ENCODE data around the gene RBMS3.
"Not testable (repeated sequence)": the region's sequence is repeated elsewhere in the genome, so short reads cannot be mapped to it uniquely, and the experiment has no call there.

Gene RBMS3

DNA sequence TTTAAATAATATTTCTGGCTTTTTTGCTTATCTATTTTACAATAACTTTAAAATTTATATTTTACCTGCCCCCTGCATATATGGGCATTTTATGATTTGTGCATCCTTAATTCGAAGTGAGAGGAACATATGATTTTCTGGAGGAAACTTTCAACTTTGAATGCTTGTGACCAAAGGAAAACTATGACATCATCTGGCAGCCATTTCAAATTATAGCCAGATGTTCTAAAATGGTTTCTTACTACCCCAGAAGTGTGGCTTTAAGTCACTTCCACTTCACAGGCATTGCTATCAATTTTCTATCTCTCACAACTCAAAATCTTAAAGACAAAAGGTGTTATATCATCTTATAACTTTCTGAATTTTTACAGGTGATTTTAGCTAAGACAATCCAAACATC lies 508.8 kb downstream of the RBMS3 start:
- DNase-seq (ENCODE audit: low read depth) = no peak

DNA sequence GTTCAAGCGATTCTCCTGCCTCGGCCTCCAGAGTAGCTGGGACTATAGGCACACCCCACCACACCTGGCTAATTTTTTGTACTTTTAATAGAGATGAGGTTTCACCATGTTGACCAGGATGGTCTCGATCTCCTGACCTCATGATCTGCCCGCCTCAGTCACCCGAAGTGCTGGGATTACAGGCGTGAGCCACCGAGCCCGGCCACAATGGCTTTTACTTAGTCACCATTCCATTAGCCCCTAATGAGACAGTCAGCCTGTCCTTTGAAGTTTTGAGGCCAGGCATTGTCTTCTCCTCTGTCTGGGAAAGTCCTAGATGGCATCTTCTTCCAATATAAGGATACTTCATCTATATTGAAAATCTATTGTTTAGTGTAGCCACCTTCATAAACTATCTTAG lies 515.9 kb downstream of the RBMS3 start:
- no peak for DNase-seq (ENCODE audit: low read depth)

DNA sequence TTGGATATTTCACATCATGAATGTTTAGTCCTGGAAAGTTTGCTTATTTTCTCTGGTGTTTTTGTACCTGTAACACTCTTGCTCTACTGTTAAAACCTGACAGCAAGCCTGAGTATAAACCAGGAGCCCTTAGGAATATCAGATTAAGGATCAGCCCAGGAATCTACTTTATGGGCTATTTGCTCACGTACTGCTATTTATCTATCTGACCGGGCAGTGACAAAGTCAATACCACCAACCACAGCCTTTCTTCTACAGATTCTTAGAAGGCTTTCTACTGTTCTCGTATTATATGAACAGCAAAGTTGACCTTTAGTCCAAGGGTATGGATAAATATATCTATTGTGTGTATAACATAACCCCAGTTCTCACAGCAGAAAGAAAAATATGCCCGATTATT lies 521.2 kb downstream of the RBMS3 start:
- DNase-seq (ENCODE audit: low read depth) = no peak

DNA sequence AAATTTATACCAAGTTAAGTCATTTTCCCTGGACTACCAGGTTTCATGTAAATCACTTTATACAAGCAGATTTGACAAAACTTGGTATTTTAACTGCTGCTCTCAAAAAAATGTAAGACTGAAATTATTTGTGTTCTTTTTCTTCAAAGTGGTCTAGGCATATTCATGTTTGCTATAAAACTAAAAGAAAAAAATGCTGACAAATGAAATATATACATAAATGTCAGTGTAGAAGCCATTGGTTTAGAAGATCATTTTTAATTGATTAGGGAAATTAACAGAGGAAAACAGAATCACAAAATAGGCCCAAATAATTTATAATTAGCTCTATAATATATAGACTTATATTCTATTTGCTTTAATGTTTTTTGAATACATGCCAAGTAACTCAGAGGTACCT lies 523.2 kb downstream of the RBMS3 start:
- no peak for DNase-seq (ENCODE audit: low read depth)

DNA sequence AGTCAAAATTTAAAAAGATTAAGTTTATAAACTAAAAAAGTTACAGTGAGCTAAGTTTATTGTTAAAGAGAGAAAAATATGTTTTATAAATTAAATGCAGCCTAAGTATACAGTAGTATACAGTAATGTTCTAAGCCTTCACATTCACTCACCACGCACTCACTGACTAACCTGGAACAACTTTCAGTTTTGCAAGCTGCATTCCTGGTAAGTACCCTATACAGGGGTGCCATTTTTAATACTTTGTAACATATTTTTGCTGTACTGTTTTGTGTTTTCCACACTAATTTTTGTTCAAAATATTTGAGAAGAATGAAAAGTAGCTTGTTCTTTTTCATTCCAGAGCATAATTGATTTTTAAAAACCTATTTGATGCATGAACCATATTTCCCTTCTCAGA lies 524.9 kb downstream of the RBMS3 start:
- DNase-seq (ENCODE audit: low read depth) = no peak

DNA sequence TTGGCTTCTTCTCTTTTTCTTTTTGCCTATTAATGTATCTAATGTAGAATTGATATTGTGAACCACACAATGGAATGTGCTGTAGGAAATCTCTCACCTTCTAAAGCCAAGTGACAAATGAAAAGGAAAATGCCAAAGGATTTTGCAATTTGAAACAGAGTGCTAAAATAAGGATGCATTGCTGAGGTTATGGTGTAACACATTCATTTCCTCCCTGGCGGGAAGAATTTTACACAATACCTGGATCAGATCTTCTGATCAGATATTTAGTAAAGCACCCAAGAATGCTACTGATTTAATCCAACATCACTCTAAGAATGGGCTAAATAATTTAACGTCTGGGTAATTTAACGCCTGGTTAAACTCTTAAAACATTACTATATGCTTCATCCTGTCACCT lies 527.5 kb downstream of the RBMS3 start:
- DNase-seq (ENCODE audit: low read depth) = not testable (repeated sequence)

DNA sequence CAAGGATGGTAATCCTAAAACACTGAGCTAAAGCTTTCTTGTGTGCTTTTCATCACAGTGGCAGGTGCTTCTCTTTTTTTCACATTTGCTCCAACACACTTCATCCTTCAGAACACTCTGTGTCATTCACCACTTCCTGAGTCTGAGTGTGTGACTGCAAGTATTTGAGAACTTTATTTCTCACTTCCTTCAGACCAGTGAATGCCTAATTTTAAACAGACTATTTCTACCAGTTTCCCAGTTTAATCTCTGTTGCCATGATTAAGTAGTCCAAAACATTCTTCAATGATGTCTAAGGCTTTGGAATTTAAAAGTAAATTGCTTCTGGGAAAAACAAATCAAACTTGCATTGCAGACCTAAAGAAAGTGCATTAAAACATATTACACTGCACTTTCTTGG lies 541.2 kb downstream of the RBMS3 start:
- no peak for DNase-seq (ENCODE audit: low read depth)

DNA sequence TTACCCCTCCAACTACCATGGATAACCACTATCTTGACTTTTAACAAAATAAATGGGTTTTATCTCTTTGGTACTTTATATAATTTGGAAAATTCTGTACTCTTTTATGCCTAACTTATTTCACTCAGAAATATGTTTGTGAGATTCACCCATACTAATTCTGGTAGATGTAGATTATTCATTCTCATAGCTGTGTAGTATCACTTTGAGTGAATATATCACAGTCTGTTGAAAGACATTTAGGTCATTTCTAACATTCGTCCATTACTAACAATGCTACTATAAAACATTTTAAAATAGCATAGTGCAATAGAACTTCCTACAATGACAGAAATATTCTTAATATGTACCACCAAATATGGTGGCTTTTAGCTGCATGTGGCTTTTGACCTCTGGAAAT lies 542.4 kb downstream of the RBMS3 start:
- DNase-seq (ENCODE audit: low read depth) = no peak

DNA sequence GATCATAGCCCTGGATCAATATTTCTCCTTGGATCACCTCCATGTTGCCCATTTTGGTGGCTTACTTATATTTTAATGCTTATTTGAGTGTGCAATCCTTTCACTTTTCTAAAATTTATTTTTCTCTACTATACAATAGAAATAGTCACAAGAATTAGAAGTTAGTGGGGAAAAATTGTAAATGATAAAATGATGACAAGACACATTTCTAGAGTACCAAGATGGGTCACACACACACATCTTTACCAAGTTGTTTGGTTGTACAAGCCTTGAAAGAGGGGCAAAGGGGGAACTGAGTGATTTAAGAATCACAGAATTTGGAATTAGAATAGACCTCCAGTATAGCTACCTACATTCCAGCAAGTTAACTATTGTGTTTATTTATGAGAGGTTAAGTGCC lies 545.8 kb downstream of the RBMS3 start:
- DNase-seq (ENCODE audit: low read depth) = no peak

DNA sequence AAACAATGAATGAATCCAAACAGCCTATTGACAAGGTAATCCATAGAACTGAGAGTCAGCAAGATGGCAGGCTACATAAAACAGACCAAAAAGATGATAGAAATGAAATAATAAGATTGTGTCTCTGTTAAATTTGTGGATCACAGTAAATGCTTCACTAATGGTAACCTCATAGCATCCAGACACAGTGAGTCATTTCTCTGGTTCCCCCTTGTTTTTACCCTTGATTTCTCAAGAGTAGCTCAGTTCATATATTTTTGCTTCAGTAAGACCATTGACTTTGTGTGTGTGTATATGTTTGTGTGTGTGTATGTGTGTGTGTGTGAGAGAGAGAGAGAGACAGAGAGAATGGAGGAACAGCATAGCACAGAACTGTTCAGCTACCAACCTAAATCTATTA lies 546.9 kb downstream of the RBMS3 start:
- no peak for DNase-seq (ENCODE audit: low read depth)

DNA sequence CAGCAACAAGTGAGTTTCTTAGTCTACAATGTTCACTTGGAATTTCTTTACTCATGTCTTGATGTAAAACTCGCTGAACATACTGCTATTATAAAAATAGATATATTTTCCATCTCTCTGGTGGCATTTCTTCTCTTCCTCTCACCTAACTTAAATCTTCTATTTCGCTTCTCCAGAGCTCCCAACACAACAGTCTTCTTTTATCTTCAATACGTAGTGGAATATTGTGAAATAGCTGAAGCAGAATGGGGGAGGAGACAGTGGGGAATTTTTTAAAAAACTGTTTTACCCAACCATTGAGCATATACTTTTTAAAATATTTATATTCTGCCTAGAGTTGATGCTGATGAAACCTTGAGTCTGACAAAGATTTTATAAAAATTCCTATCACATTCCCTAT lies 548.5 kb downstream of the RBMS3 start:
- DNase-seq (ENCODE audit: low read depth) = no peak

DNA sequence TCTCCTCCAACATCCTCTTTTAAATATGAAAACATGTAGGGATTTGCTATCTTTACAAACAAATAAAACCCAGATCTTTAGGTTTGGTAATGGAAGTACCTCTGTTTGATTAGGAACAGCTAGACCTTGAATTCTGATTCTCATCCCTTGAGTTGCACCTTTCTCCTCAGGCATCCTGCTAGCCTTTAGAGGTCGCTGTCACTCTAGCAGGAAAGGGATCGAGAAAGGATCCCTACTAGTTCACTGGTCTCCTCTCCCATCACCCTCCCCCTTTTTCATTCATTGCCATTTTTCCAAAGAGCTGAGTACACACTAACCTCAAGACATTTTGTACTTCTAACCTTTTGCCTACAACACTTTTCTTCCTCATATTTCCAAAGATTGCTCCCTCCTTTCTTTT lies 569.8 kb downstream of the RBMS3 start:
- no peak for DNase-seq (ENCODE audit: low read depth)

DNA sequence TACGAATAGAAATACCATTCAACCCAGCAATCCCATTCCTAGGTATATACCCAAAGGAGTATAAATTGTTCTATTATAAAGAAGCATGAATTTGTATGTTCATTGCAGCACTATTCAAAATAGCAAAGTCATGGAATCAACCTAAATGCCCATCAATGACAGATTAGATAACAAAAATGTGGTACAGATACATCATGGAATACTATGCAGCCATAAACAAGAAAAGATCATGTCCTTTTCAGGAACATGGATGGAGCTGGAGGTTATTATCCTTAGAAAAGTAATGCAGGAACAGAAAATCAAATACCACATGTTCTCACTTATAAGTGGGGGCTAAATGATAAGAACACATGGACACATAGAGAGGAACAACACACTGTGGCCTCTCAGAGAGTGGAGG lies 571.9 kb downstream of the RBMS3 start:
- no peak for DNase-seq (ENCODE audit: low read depth)

DNA sequence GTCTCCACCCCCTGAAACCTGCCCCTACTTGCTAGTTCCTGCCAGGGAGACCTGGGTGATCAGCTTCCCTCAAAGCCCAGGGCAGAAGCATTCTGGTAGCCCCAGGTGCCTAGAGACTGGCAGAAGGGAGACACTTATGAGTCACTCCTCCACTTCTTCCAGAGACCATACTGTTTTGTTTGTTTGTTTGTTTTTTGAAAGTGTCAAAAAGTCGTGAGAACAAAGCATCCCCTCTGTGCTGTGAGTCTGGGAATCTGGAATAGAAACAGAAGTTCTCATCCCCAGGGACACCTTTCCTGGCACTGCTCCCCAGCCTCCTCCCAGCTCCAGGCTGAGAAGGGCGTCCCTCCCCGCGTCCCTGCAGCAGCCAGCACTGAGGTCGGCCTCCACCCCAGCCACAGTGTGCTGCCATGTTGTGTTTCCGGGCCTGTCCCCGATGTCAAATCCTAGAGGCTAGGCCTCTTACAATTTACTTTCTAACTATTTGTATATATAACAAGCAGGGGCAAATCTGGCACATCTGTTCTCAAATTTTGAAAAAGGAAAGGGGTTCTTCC lies 573.0 kb downstream of the RBMS3 start:
- no peak for DNase-seq (ENCODE audit: low read depth)

DNA sequence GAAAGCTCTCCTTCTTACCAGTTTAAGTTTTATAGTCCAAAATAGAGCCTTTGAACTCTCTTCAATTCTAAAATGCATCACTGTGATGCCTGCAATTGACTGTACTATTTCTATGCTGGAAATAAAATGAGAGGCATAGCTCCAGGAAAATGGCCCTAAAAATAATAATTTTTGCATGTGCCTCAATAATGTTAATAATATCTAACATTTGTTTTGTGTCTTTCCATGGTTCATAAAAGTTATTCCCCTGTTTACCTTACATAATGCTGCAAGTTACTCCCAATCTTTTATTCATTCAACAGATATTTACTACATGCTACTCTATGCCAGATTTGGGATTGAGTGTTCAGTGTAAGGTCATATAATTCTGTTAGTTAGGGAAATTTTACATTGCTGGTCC lies 574.0 kb downstream of the RBMS3 start:
- DNase-seq (ENCODE audit: low read depth) = no peak

DNA sequence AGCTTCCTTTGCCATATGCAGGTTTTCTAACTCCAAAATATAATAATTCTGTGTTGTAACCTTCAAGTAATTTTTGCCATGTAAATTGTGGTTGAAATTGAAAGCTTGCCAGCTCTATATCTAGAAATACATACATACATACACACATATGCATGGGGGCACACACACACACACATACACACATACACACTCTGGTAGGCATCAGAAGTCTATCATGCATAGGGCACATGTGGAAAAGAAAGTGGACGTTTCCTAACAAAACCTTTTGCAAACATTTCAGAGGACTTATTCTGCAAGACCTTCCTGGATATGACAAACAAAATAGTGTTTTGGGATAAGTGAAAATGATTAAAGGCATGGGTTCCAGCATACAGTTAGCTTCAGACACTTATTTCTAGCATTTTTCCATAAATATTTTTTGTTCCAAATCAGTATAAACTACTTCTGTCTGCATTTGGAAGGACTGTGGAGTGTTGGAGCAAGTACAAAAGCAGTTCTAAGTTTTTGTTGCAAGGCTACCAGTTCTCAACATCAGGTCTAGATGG lies 578.9 kb downstream of the RBMS3 start:
- no peak for DNase-seq (ENCODE audit: low read depth)

DNA sequence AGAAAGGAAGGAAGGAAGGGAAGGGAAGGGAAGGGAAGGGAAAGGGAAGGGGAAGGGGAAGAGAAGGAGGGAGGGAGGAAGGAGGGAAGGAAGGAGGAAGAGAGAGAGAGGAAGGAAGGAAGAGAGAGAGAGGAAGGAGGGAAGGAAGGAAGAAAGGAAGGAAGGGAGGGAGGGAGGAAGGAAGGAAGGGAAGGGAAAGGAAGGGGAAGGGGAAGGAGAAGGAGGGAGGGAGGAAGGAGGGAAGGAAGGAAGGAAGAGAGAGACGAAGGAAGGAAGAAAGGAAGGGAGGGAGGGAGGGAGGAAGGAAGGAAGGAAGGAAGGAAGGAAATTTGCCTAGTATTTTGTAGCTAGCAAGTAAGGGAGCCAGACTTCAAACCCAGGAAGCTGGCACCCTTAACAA lies 583.9 kb downstream of the RBMS3 start:
- DNase-seq (ENCODE audit: low read depth) = no peak

DNA sequence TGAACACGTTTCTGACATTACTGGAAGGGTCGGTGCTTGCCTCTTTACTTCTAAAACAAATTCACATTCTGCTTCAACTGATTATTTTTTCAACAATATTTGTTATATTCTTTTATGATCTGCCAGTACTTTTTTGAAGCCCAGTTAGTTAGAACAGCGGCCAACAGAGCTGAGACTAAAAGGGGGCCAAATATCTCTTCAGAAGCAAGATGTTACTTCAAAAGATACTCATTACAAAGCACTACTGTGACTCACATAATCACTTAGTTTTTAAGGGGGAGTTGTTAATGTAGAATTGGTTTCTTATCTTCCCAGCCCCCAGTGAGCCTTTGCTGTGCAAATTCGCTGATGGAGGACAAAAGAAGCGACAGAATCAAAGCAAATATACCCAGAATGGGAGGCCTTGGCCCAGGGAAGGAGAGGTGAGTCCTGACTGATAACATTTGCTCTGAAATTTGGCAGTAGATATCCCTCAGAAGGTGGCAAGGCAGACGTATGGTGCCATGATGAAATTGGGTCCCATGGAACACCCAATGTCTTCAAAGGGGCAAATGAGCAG lies 587.8 kb downstream of the RBMS3 start:
- DNase-seq (ENCODE audit: low read depth) = no peak

DNA sequence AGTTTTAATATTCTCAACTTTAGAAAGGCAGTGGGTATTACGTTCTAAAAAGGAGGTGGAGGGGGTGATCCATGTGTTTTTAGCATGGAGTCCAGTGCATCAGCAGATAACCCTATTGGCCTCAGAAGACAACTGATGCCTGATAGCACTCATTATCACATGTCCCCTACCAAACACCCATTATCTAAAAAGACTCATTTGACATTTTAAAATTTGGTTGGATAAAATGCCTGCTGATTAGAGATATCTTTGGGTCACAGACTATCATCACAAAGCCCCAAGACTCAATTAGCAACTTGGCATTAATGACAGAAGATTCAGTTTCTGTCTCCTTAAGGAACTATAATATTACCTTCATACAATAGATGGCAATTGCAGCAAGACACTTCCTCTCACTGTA lies 589.3 kb downstream of the RBMS3 start:
- DNase-seq (ENCODE audit: low read depth) = no peak

DNA sequence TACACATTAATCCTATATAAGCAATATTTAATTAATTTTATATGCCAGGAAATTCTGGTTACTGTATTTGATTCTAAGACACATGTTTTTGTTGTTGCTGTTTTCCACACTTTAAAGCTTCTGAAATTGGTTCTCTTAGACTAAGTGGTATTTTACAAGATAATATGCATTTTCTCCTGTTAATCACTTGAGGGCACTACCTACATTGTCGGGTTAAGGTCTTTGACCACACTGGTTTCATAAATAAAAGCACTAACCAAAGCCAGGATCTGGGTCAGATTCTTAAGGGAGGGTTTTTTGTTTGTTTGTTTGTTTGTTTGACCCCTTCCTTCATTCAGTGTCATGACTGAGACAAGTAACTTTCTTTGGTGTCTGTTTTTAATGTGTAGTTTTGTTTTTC lies 590.2 kb downstream of the RBMS3 start:
- DNase-seq (ENCODE audit: low read depth) = no peak

DNA sequence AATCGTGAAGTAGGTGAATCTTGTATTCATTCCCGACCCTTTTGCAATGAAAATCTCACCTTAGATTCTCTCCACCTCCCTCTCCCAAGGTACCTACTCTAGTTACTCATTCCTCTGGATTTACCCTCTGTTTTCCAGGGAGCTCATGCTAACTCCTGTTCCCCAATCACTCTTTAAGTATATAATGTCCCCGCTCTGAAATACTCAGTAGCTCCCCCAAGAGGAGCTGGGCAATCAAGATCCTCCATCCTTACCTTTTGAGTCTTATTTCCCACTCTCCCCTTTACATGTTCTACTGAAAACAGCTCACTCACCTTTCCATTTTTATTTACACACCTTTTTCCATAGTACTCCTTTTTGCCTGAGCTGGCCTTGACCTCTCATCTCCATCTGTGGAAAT lies 599.9 kb downstream of the RBMS3 start:
- DNase-seq (ENCODE audit: low read depth) = no peak

DNA sequence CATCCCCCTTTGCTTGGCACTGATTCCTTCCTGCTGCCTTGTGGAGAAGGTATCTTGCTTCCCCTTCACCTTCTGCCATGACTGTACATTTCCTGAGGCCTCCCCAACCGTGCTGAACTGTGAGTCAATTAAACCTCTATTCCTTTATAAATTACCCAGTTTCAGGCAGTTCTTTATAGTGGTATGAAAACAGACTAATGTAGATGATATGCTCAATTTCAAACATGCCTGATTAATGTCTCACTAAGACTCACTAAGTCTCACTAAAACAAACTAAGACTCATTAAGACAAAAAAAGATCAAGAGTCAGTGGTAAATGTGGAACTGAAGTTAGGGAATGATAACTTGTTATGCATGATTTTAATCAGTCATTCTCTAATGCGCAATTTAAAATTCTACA lies 606.6 kb downstream of the RBMS3 start:
- no peak for DNase-seq (ENCODE audit: low read depth)

DNA sequence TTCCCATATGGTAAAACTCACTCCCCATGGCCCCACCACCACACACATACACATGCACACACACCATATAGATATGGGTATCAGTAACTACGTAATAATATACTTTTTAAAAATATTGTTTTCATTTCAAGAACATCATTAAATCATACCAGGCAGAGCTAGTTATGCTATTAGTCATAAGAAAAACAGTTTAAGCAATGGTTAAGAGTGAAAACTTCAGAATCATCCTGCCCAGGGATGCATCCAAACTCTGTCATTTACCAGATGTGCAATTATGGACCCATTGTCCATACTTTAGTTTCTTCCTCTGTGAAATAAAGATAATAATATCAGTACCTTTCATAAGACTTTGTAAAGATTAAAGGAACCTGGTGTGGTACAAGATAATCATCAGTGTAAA lies 608.3 kb downstream of the RBMS3 start:
- no peak for DNase-seq (ENCODE audit: low read depth)

DNA sequence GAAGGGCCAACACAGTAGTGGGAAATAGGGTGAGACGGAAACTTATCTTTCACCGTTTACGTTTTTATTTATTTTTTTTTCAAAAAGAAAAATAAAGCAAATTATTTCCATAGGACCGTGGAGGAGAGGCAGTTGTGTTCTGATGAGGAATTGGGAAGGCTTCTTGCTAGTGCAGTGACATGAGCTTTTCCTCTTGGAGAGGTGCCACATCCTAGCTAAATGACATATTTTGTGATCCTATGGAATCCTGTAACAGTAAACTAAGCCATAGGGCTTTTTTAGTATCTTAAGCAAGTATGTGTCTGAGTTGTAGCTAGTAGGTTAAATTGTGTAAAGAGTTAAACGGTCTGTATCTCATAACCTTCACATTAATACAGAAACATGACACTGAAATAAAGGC lies 609.9 kb downstream of the RBMS3 start:
- DNase-seq (ENCODE audit: low read depth) = no peak
